PFSK-1 (cell line): ENCODE data around the gene PPP2R2B.

Source experiments
- POLR2AphosphoS5 ChIP-seq: IDR thresholded peaks from 2 replicates; pipeline ENCODE4 v1.6.1; 2012; ENCODE audit warnings: low read depth, mild to moderate bottlenecking, control low read depth, low read length, moderate library complexity
- SIN3A ChIP-seq: IDR thresholded peaks from 2 replicates; pipeline ENCODE4 v1.6.1; 2012; ENCODE audit warnings: mild to moderate bottlenecking, low read length, moderate library complexity, borderline replicate concordance; ENCODE audit not compliant: insufficient read depth
- TAF1 ChIP-seq: IDR thresholded peaks from 2 replicates; pipeline ENCODE4 v1.6.1; 2012; ENCODE audit warnings: low read length, control low read depth, borderline replicate concordance; ENCODE audit not compliant: insufficient read depth
- TF ChIP-seq, protein P1 (sequence below), 2 experiments: IDR thresholded peaks; 2 replicates each; pipeline versions ENCODE4 v1.6.1 to v1.8.0; 2011 to 2012; ENCODE audit warnings: low read depth in 2 of 2, low read length in 2 of 2, control low read depth in 1 of 2, inconsistent platforms in 1 of 2, mild to moderate bottlenecking in 1 of 2, moderate library complexity in 1 of 2; ENCODE audit not compliant: insufficient read depth in 1 of 2

DNA sequence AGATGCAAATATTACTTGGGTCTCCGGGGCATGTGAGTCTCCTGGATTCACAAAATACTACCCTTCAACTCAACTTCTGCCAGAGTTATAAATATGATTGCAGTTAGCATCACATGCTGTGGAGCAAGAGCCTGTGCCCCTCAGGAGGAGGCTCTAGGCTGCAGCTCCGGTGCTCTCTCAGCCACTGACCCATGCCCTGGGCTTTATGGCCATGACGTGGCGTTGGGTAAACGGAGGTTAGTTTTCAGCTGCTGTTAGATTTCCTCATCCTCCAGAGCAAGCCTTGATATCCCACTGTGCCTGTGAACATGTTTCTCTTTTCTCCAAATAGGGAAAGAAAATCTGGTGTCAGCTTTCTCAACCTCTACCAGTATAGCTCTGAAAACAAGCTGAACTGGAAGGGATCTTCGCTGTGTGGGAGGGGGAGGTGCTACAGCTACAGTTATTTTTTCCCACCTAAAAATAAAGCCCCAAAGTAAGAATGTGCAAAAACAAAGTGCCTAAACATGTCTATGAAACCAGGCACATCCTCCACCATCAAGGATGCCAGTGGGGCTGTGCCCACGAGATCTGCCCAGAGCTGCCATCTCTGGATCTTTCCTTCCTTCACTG, 238.2 kb downstream of the PPP2R2B start:
- no peak for TF ChIP-seq POLR2AphosphoS5
- no peak for TF ChIP-seq TAF1
- TF ChIP-seq, protein P1, sequence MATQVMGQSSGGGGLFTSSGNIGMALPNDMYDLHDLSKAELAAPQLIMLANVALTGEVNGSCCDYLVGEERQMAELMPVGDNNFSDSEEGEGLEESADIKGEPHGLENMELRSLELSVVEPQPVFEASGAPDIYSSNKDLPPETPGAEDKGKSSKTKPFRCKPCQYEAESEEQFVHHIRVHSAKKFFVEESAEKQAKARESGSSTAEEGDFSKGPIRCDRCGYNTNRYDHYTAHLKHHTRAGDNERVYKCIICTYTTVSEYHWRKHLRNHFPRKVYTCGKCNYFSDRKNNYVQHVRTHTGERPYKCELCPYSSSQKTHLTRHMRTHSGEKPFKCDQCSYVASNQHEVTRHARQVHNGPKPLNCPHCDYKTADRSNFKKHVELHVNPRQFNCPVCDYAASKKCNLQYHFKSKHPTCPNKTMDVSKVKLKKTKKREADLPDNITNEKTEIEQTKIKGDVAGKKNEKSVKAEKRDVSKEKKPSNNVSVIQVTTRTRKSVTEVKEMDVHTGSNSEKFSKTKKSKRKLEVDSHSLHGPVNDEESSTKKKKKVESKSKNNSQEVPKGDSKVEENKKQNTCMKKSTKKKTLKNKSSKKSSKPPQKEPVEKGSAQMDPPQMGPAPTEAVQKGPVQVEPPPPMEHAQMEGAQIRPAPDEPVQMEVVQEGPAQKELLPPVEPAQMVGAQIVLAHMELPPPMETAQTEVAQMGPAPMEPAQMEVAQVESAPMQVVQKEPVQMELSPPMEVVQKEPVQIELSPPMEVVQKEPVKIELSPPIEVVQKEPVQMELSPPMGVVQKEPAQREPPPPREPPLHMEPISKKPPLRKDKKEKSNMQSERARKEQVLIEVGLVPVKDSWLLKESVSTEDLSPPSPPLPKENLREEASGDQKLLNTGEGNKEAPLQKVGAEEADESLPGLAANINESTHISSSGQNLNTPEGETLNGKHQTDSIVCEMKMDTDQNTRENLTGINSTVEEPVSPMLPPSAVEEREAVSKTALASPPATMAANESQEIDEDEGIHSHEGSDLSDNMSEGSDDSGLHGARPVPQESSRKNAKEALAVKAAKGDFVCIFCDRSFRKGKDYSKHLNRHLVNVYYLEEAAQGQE (IDR thresholded peaks at IDR 0.05; ENCODE audit: insufficient read depth in 1 of 2, low read depth in 2 of 2, low read length in 2 of 2): no peak
- no peak for TF ChIP-seq SIN3A
